GM12878 (cell line): ENCODE results near the gene ARHGAP22. TPM values are rescaled to one million over a fixed set of nuclear protein-coding genes. Genes with fewer than 3 reads are reported as not detected.

Source experiments
- ATAC-seq: fragments of 200-7000 bp; cut with Tn5 transposase; 3 replicates; pipeline ENCODE4 v1.9.1; 2020; ENCODE audit warnings: mild to moderate bottlenecking, moderate library complexity
- BruUV-seq: library from RNA; stranded (reverse); fragments of 400-500 nt; replicated peaks from 2 replicates; lab custom pipeline; 2021; lab: Mats Ljungman, UMichigan
- CTCF ChIA-PET: fragments of 300-600 bp; sonication (Branson Sonifier 250); formaldehyde crosslinking; extraction: SDS; loops from one replicate; lab custom pipeline; 2021; ENCODE audit warnings: inconsistent platforms; lab: Yijun Ruan, JAX
- POLR2A ChIA-PET: fragments of 350-600 bp; formaldehyde crosslinking; extraction: SDS; loops from one replicate; lab custom pipeline; 2021; ENCODE audit warnings: inconsistent platforms; lab: Charles Lee
- RAD21 ChIA-PET: fragments of 300-600 bp; sonication (Branson Sonifier 250); formaldehyde crosslinking; loops from one replicate; lab custom pipeline; 2023; ENCODE audit warnings: antibody characterized with exemption; ENCODE audit not compliant: unreplicated experiment; lab: Charles Lee
- SMC1A ChIA-PET: fragments of 300-600 bp; sonication (Branson Sonifier 250); formaldehyde crosslinking; loops from one replicate; lab custom pipeline; 2023; ENCODE audit not compliant: unreplicated experiment, uncharacterized antibody; lab: Charles Lee
- DNase-seq: peaks from one replicate; pipeline ENCODE4 v3.0.0-alpha.2; 2011; ENCODE audit warnings: low read depth, low spot score
- FAIRE-seq: peaks from 3 replicates; lab custom pipeline; 2011; peaks lifted over from hg19 to GRCh38; lab: Jason Lieb, UNC
- H2AFZ ChIP-seq: 2 replicates; pipeline ENCODE4 v1.6.0; 2011; ENCODE audit warnings: low read depth, low read length, control low read depth; ENCODE audit not compliant: control insufficient read depth
- H3K27ac ChIP-seq: 2 replicates; pipeline ENCODE4 v1.5.1; 2011; ENCODE audit warnings: control low read depth; ENCODE audit not compliant: control insufficient read depth, insufficient read depth
- H3K27me3 ChIP-seq, 2 experiments: replicated peaks in 1 of 2; 2 replicates each; pipeline versions ENCODE4 v1.6.0 to v1.6.1; 2011; ENCODE audit warnings: low read length in 1 of 2; ENCODE audit not compliant: control insufficient read depth in 2 of 2, insufficient read depth in 2 of 2
- H3K36me3 ChIP-seq, 2 experiments: 2 replicates each; pipeline ENCODE4 v1.5.1; 2011; ENCODE audit warnings: low read length in 1 of 2; ENCODE audit not compliant: control insufficient read depth in 2 of 2, insufficient read depth in 2 of 2
- H3K4me1 ChIP-seq: 2 replicates; pipeline ENCODE4 v1.6.1; 2011; ENCODE audit warnings: mild to moderate bottlenecking, low read length, moderate library complexity, mixed read lengths; ENCODE audit not compliant: control insufficient read depth, insufficient read depth
- H3K4me2 ChIP-seq: 2 replicates; pipeline ENCODE4 v1.6.0; 2011; ENCODE audit warnings: control low read depth; ENCODE audit not compliant: control insufficient read depth, insufficient read depth
- H3K4me3 ChIP-seq: fragments of 200-600 bp; sonication (generic); 2 replicates; pipeline ENCODE4 v1.5.1; 2016
- H3K79me2 ChIP-seq: 2 replicates; pipeline ENCODE4 v1.6.0; 2011; ENCODE audit warnings: low read length; ENCODE audit not compliant: control insufficient read depth, insufficient read depth
- H3K9ac ChIP-seq: 2 replicates; pipeline ENCODE4 v1.8.0; 2011; ENCODE audit warnings: low read length, control low read depth, mixed read lengths; ENCODE audit not compliant: control insufficient read depth, insufficient read depth
- H3K9me3 ChIP-seq: replicated peaks from 3 replicates; pipeline ENCODE4 v1.5.1; 2011; ENCODE audit warnings: mild to moderate bottlenecking, low read length; ENCODE audit not compliant: control insufficient read depth, insufficient read depth
- H4K20me1 ChIP-seq: 2 replicates; pipeline ENCODE4 v1.6.0; 2011; ENCODE audit not compliant: control insufficient read depth, insufficient read depth
- E4F1 ChIP-seq: fragments of 450-650 bp; IDR thresholded peaks from 2 replicates; pipeline ENCODE4 v1.6.1; 2018; ENCODE audit warnings: borderline replicate concordance, mild to moderate bottlenecking; ENCODE audit not compliant: partially characterized antibody
- ELK1 ChIP-seq: IDR thresholded peaks from 2 replicates; pipeline ENCODE4 v1.6.1; 2012; ENCODE audit warnings: low read depth, low read length, improper control_type of control experiment
- ESRRA ChIP-seq: IDR thresholded peaks from 2 replicates; pipeline ENCODE4 v1.6.1; 2012; ENCODE audit warnings: mild to moderate bottlenecking, low read length, improper control_type of control experiment
- IRF3 ChIP-seq: fragments of 450-650 bp; IDR thresholded peaks from 2 replicates; pipeline ENCODE4 v1.6.1; 2014; ENCODE audit warnings: mild to moderate bottlenecking
- NRF1 ChIP-seq: conservative IDR thresholded peaks from 2 replicates; pipeline ENCODE4 v1.6.1; 2011; ENCODE audit warnings: mild to moderate bottlenecking, low read depth, low read length, improper control_type of control experiment
- SP1 ChIP-seq: IDR thresholded peaks from one replicate; pipeline ENCODE4 v1.6.1; 2011; ENCODE audit warnings: low read depth, low read length
- TCF7 ChIP-seq: IDR thresholded peaks from 2 replicates; pipeline ENCODE4 v1.6.1; 2014; ENCODE audit warnings: antibody characterized with exemption, borderline replicate concordance
- WGBS: methylation state at CpG from one replicate; pipeline ENCODE4 v1.1.6; 2016; ENCODE audit warnings: low lambda C conversion rate; ENCODE audit not compliant: insufficient replicate concordance, insufficient coverage; ENCODE audit errors: missing lambda C conversion rate; 5-methylcytosine and 5-hydroxymethylcytosine counted together
- in situ Hi-C: fragments of 300-500 bp; cut with MboI; formaldehyde crosslinking; loops from 9 replicates; pipeline ENCODE4 v1.14.3; 2018; ENCODE audit warnings: mixed read lengths
- intact Hi-C: fragments of 100-400 bp; cut with micrococcal nuclease; formaldehyde crosslinking; loops from one replicate; pipeline ENCODE4 v1.14.2; 2022; ENCODE audit not compliant: unreplicated experiment
- polyA plus RNA-seq, 11 experiments: library from polyadenylated mRNA; depleted of rRNA in 4 of 11; unstranded in 6 of 11; stranded (reverse) in 5 of 11; fragments of >200 nt; fragmentation: Nextera tagmentation in 4 of 11; fragmentation: Illumina TruSeq in 1 of 11; extraction: Ambion mirVana in 4 of 11; extraction: Trizol in 1 of 11; gene quantifications; 1 replicate in 1 of 11; 2 replicates in 10 of 11; pipeline versions ENCODE4 v1.2.1 to v1.2.3, GENCODE V29; 2011 to 2016; ENCODE audit warnings: inconsistent platforms in 2 of 11, missing spikeins in 2 of 11, low read depth in 1 of 11
- total RNA-seq, 4 experiments: library from RNA; depleted of rRNA in 3 of 4; stranded (reverse); fragments of >200 nt in 3 of 4; fragmentation: Illumina TruSeq in 1 of 4; extraction: Trizol in 1 of 4; gene quantifications; 2 replicates each; pipeline versions ENCODE4 v1.2.1 to v1.2.3, GENCODE V29; 2013 to 2021

The ARHGAP22 gene
- total and polyA plus RNA-seq, 10 of the 15 experiments (the other 5 are each of a cell fraction or from before 2014, with no cell fraction given): 0.07 to 0.61 (median 0.18) TPM; not detected in 5

- TF ChIP-seq TCF7: no peak
Measured at GRCh38 chr10:48613016-48613415, 8.1 kb upstream of the ARHGAP22 start (continued).

- no peak overlapping the region for H3K9ac ChIP-seq
- intact Hi-C loops (no loop called here), in situ Hi-C loops (no loop called here)
- RAD21 ChIA-PET: interaction anchor here (1.4 to 12.6 kb wide), 5 partner anchors 12 to 41 kb away, joined by 4 to 383 read pairs (median 7); no protein-coding TSS in a partner anchor
- TF ChIP-seq SP1 (no peak), ELK1 (no peak), NRF1 (no peak), IRF3 (no peak), E4F1 (no peak), ESRRA (no peak)
- no peak overlapping the region for H3K27ac ChIP-seq
- H3K9me3 ChIP-seq: peaks cover 1% of the 10 kb centered on the region; the same call in 1 of the 3 replicates
- FAIRE-seq (no peak), DNase-seq (no peak), ATAC-seq (no peak)
- no peak overlapping the region for H2AFZ ChIP-seq
- H3K79me2 ChIP-seq: no peaks in the 10 kb centered on the region; the same call in 1 of the 2 replicates
- H3K4me2 ChIP-seq: no peak overlapping the region
- no TSS peak for BruUV-seq
- SMC1A ChIA-PET: interaction anchor here (3.2 to 8.6 kb wide), 4 partner anchors 14 to 41 kb away, joined by 8 to 298 read pairs (median 125); no protein-coding TSS in a partner anchor
- H3K4me1 ChIP-seq: peaks cover 15% of the 10 kb centered on the region
- no peak overlapping the region for H3K4me3 ChIP-seq
- CTCF ChIA-PET: interaction anchor here (0.9 to 17.1 kb wide), 3 partner anchors 12 to 40 kb away, joined by 3 to 664 read pairs (median 175); no protein-coding TSS in a partner anchor
- no peaks in the 10 kb centered on the region for H3K36me3 ChIP-seq
- POLR2A ChIA-PET: interaction anchor here (0.6 to 1.9 kb wide), 2 partner anchors 38 to 41 kb away, joined by 5 to 7 read pairs; no protein-coding TSS in a partner anchor
- no peaks in the 10 kb centered on the region for H4K20me1 ChIP-seq
- whole genome bisulfite sequencing: 61% methylated on average over 3 of the region's 3 CpGs
- no peaks in the 10 kb centered on the region for H3K27me3 ChIP-seq
Measured at GRCh38 chr10:48612236-48612943, 7.5 kb upstream of the ARHGAP22 start.
